ENCODE data around the gene HECA.

Gene HECA

DNA sequence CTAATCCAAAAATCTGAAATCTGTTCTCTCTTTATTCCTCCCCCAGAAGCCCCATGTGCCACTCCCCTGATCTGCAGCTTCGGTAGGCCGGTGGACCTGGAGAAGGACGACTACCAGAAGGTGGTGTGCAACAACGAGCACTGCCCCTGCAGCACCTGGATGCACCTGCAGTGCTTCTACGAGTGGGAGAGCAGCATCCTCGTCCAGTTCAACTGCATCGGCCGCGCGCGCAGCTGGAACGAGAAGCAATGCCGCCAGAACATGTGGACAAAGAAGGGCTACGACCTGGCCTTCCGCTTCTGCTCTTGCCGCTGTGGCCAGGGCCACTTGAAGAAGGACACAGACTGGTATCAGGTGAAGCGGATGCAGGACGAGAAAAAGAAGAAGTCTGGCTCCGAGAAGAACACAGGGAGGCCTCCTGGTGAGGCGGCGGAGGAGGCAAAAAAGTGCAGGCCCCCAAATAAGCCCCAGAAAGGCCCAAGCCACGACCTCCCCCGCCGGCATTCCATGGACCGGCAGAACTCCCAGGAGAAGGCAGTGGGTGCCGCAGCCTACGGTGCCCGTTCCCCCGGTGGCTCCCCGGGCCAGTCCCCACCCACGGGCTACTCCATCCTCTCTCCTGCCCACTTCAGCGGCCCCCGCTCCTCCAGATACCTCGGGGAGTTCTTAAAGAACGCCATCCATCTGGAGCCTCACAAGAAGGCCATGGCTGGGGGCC, 31.5 kb downstream of the HECA start:
- TF ChIP-seq, protein P1, sequence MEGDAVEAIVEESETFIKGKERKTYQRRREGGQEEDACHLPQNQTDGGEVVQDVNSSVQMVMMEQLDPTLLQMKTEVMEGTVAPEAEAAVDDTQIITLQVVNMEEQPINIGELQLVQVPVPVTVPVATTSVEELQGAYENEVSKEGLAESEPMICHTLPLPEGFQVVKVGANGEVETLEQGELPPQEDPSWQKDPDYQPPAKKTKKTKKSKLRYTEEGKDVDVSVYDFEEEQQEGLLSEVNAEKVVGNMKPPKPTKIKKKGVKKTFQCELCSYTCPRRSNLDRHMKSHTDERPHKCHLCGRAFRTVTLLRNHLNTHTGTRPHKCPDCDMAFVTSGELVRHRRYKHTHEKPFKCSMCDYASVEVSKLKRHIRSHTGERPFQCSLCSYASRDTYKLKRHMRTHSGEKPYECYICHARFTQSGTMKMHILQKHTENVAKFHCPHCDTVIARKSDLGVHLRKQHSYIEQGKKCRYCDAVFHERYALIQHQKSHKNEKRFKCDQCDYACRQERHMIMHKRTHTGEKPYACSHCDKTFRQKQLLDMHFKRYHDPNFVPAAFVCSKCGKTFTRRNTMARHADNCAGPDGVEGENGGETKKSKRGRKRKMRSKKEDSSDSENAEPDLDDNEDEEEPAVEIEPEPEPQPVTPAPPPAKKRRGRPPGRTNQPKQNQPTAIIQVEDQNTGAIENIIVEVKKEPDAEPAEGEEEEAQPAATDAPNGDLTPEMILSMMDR (IDR thresholded peaks at IDR 0.05; ENCODE audit: low read depth, low read length, missing control alignments), result no peak
- DNase-seq (ENCODE audit: extremely low read depth, low read depth), result no peak
- H3K4me3 ChIP-seq (replicated peaks; ENCODE audit: low read depth, low read length), result no peak overlapping the region

DNA sequence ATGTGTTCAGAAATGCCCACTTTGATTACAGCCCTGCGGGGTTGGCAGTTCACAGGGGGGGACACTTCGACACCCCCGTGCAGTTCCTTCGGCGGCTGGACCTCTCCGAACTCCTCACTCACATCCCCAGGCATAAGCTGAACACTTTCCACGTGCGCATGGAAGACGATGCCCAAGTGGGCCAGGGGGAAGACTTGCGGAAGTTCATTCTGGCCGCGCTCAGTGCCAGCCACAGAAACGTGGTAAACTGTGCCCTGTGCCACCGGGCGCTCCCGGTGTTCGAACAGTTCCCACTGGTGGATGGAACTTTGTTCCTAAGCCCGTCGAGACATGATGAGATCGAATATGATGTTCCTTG, 32.1 kb downstream of the HECA start:
- DNase-seq (ENCODE audit: extremely low read depth, low read depth), result no peak
- TF ChIP-seq, protein P1 (IDR thresholded peaks at IDR 0.05; ENCODE audit: low read depth, low read length, missing control alignments), result no peak
- H3K4me3 ChIP-seq (replicated peaks; ENCODE audit: low read depth, low read length), result no peak overlapping the region

DNA sequence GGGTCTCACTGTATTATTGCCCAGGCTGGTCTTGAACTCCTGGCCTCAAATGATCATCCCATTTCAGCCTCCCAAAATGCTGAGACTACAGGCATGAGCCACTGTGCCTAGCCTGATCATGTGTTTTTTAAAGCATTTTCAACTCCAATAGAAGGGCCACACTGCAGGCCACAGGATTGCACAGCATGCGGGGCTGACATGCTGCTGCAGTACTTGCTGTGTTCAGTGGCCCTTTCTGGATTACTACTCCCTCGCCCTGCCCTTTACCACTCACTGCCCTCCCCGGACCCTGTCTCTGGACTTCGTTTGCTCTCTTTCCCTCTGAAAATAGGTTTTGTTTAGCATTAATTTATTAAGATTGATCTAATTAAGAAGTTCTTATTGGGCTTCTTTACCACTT, 37.3 kb downstream of the HECA start:
- no peak overlapping the region for H3K4me3 ChIP-seq (replicated peaks; ENCODE audit: low read depth, low read length)
- TF ChIP-seq, protein P1 (IDR thresholded peaks at IDR 0.05; ENCODE audit: low read depth, low read length, missing control alignments), result no peak
- DNase-seq (ENCODE audit: extremely low read depth, low read depth), result no peak

DNA sequence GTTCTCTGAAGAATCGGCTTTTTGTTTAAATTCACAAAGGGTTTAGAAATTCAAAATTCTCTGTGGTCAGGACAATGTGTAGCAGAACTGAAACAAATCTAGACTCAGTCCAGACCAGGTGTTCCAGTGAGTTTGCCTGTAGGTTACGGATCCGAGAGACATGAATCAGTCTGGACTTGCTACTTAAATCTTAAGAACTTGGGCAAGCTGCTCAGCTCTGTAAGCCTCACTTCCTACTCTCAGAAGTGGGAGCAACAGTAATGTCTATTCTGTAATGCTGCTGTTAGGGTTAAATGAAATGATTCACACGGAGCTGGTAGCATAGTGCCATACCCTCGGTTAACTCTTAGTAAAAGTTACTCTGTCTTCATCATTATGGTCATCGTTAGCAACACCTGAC, 37.7 kb downstream of the HECA start:
- DNase-seq (ENCODE audit: extremely low read depth, low read depth), result no peak
- TF ChIP-seq, protein P1 (IDR thresholded peaks at IDR 0.05; ENCODE audit: low read depth, low read length, missing control alignments), result no peak
- H3K4me3 ChIP-seq (replicated peaks; ENCODE audit: low read depth, low read length), result no peak overlapping the region

DNA sequence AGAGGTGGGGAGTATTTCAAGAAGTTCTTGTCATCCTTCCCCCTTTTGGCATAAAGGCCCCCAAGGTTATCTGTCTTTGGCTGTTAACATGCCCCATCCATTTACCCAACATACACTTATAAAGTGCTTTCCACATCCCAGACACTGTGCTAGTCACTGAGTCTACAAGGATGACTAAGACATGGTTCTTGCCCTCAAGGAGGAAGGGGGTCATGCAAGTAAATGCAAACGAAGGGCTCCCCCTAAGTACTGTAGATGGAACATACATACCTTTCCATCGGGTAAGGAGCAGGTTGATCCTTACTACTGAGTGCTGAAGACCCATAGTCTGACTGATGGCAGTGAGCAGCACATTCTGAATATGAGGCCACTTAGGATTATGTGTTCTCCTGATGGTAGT, 38.3 kb downstream of the HECA start:
- H3K4me3 ChIP-seq (replicated peaks; ENCODE audit: low read depth, low read length), result no peak overlapping the region
- TF ChIP-seq, protein P1 (IDR thresholded peaks at IDR 0.05; ENCODE audit: low read depth, low read length, missing control alignments), result no peak
- DNase-seq (ENCODE audit: extremely low read depth, low read depth), result peak; percentile 9

DNA sequence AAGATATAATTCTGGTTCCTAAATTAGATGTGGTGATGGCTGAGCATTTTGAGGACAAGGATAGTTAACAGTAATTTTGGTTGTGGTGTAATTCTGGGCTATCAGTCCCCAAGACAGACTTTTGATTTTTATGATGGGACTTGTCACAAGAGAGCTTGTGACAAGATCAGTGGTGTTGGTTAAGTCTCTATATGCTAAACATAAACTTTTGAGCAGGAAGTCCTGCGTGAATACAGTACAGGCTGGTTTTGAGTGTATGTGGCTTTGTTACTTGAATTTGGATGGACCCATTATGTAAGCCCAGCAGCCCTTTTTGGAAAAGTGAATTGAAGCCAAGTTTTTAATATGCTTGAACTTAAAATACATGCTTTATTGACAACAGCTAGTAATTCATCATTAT, 38.9 kb downstream of the HECA start:
- no peak overlapping the region for H3K4me3 ChIP-seq (replicated peaks; ENCODE audit: low read depth, low read length)
- no peak for DNase-seq (ENCODE audit: extremely low read depth, low read depth)
- TF ChIP-seq, protein P1 (IDR thresholded peaks at IDR 0.05; ENCODE audit: low read depth, low read length, missing control alignments), result no peak

DNA sequence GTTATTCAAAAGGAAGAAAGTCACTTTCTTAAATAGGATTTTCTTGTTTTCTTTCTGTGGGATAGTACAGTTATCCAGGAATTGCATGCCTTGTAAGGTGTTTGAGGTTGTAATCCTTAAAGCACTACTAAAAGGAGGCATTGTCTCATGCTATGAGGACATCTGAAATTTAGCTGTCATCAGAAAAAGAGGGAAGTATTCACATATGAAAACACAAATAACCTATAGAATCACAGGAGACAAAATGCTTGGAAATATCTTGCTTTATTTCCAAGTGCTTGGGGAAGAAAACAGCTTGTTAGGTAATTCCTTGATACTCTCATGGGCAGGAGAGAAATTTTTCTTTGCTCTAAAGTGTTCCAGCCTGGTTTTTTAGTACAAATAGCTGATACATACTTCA, 40.1 kb downstream of the HECA start:
- H3K4me3 ChIP-seq (replicated peaks; ENCODE audit: low read depth, low read length), result no peak overlapping the region
- DNase-seq (ENCODE audit: extremely low read depth, low read depth), result no peak
- TF ChIP-seq, protein P1 (IDR thresholded peaks at IDR 0.05; ENCODE audit: low read depth, low read length, missing control alignments), result no peak
